A673 (cell line): ENCODE results near the gene ATP7B. TPM values are rescaled to one million over a fixed set of nuclear protein-coding genes. Genes with fewer than 3 reads are reported as not detected.

Experiments
- BruUV-seq: library from RNA; stranded (reverse); fragments of 400-500 nt; replicated peaks from 2 replicates; lab custom pipeline; 2021; lab: Mats Ljungman, UMichigan
- CTCF ChIA-PET: fragments of 300-600 bp; sonication (Branson Sonifier 250); formaldehyde crosslinking; loops from one replicate; lab custom pipeline; 2022; ENCODE audit warnings: antibody characterized with exemption; lab: Charles Lee
- POLR2A ChIA-PET: fragments of 300-600 bp; sonication (Branson Sonifier 250); formaldehyde crosslinking; loops from one replicate; lab custom pipeline; 2022; ENCODE audit warnings: antibody characterized with exemption; ENCODE audit not compliant: low non-redundant PET; lab: Charles Lee
- DNase-seq: peaks from one replicate; pipeline ENCODE4 v3.0.0-alpha.2; 2015; ENCODE audit warnings: low spot score
- H3K27ac ChIP-seq: fragments of 200-600 bp; sonication (generic); 2 replicates; pipeline ENCODE4 v1.5.1; 2016; ENCODE audit warnings: mixed run types, low read depth, mild to moderate bottlenecking, mixed read lengths, antibody characterized with exemption, low read length; ENCODE audit not compliant: poor library complexity, severe bottlenecking
- H3K27me3 ChIP-seq: fragments of 200-600 bp; sonication (generic); replicated peaks from 2 replicates; pipeline ENCODE4 v1.6.1; 2017; ENCODE audit warnings: mixed run types, low read depth, mild to moderate bottlenecking, mixed read lengths, antibody characterized with exemption, low read length; ENCODE audit not compliant: insufficient read depth, poor library complexity
- H3K36me3 ChIP-seq: fragments of 200-600 bp; sonication (generic); 2 replicates; pipeline ENCODE4 v1.6.1; 2016; ENCODE audit warnings: mixed run types, mild to moderate bottlenecking, mixed read lengths, antibody characterized with exemption, low read length; ENCODE audit not compliant: insufficient read depth, poor library complexity, severe bottlenecking
- H3K4me1 ChIP-seq: fragments of 200-600 bp; sonication (generic); 2 replicates; pipeline ENCODE4 v1.6.1; 2017; ENCODE audit warnings: mixed run types, mild to moderate bottlenecking, mixed read lengths, antibody characterized with exemption, low read length; ENCODE audit not compliant: insufficient read depth, poor library complexity, severe bottlenecking
- H3K4me3 ChIP-seq: fragments of 200-600 bp; sonication (generic); 2 replicates; pipeline ENCODE4 v1.5.1; 2016; ENCODE audit warnings: low read depth, mixed run types, mild to moderate bottlenecking, mixed read lengths, low read length; ENCODE audit not compliant: poor library complexity, severe bottlenecking
- H3K9me3 ChIP-seq: fragments of 200-600 bp; sonication (generic); 2 replicates; pipeline ENCODE4 v1.6.1; 2016; ENCODE audit warnings: mixed run types, low read depth, mild to moderate bottlenecking, mixed read lengths, antibody characterized with exemption, low read length; ENCODE audit not compliant: poor library complexity, severe bottlenecking
- EZH2 ChIP-seq: fragments of 200-600 bp; sonication (generic); IDR thresholded peaks from 2 replicates; pipeline ENCODE4 v1.6.1; 2017; ENCODE audit warnings: borderline replicate concordance, low read depth, mild to moderate bottlenecking, mixed read lengths, antibody characterized with exemption, low read length; ENCODE audit not compliant: poor library complexity, severe bottlenecking
- intact Hi-C: fragments of 100-400 bp; cut with micrococcal nuclease; formaldehyde crosslinking; loops from one replicate; pipeline ENCODE4 v1.10.0; 2022; ENCODE audit not compliant: unreplicated experiment
- total RNA-seq: library from RNA; stranded (reverse); gene quantifications from 2 replicates; pipeline ENCODE4 v1.2.3, GENCODE V29; 2021
- TF ChIP-seq, protein P1 (sequence below): fragments of 300-800, 200-600 bp; sonication (generic); conservative IDR thresholded peaks from 2 replicates; pipeline ENCODE4 v1.5.1; 2017; ENCODE audit warnings: low read depth, mild to moderate bottlenecking, antibody characterized with exemption, low read length, moderate library complexity, mixed read lengths

The ATP7B gene
- total RNA-seq, 1 experiment from 2014 or later, result 2.9 TPM

DNA sequence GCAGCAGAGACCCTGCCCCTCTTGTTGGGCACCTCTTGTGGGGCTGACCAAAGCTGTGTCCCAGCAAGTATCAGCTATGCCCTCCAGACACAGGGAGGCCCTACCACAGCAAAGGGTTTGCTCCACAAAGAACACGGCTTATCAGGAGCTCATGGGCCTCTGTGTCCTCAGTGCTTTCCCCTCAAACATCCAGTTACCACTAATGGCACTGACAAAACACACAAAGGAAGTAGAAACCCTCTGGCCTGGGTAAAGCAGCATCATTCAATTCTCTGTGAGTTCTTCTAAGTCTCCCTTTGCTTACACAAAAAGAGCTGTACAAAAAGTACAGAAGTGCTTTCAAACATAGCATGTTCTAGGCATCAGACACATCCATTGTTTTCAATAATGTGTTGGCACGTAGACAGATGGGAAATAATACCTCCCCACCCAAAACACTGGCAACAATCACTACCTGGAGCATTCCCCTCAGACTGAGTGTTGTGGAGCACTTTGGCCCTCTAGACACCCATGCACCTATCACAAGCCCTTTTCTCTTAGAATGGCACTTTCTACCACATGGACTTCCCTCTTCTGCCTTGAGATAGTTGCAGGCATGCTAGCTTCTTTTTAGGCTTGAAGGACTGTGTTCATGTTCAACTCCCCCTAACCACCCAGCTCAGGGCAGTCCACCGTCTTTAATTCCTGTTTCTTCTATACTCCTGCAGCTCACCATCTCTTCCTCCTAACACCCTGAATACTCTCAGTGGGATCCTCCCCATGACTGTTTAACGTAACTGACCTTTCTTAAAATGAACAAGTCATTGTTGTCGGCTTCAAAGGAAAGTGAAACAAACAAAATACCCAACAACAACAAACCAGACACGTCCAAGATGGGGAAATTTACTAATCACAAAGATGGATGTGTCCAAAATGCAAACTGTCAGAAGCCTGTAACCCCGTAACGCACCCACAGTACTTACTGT lies 43.5 kb downstream of the ATP7B start:
- no peaks in the 10 kb centered on the region for H3K4me1 ChIP-seq
- intact Hi-C loops, result no loop called here
- ChIA-PET POLR2A (no interaction called here), CTCF (no interaction called here)
- H3K36me3 ChIP-seq, result no peaks in the 10 kb centered on the region
- no peaks in the 10 kb centered on the region for H3K9me3 ChIP-seq
- no peak for DNase-seq
- H3K4me3 ChIP-seq, result no peak overlapping the region
- TF ChIP-seq, protein P1, sequence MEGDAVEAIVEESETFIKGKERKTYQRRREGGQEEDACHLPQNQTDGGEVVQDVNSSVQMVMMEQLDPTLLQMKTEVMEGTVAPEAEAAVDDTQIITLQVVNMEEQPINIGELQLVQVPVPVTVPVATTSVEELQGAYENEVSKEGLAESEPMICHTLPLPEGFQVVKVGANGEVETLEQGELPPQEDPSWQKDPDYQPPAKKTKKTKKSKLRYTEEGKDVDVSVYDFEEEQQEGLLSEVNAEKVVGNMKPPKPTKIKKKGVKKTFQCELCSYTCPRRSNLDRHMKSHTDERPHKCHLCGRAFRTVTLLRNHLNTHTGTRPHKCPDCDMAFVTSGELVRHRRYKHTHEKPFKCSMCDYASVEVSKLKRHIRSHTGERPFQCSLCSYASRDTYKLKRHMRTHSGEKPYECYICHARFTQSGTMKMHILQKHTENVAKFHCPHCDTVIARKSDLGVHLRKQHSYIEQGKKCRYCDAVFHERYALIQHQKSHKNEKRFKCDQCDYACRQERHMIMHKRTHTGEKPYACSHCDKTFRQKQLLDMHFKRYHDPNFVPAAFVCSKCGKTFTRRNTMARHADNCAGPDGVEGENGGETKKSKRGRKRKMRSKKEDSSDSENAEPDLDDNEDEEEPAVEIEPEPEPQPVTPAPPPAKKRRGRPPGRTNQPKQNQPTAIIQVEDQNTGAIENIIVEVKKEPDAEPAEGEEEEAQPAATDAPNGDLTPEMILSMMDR, result no peak
- no peak for TF ChIP-seq EZH2
- H3K27me3 ChIP-seq, result no peaks in the 10 kb centered on the region
- no TSS peak for BruUV-seq
- H3K27ac ChIP-seq, result no peak overlapping the region

DNA sequence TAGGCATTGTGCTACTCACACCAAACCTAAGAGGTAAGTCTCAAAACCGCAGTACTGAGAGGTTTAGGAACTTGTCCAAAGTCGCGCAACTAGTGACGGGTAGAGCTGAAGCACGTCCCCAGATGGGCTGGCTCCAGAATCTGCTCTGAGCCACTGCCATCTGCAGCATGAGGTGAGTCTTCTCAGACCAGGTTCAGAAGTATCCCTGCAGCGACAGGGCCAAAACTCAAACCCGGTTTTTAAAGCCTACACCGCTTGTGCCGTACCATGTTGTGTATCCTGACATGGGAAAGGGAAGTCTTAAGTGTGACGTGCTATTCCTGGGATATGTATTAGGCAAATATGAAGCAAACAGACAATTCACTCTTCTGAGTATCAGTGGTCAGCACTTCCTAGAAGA lies 45.1 kb downstream of the ATP7B start:
- ChIA-PET CTCF (no interaction called here), POLR2A (no interaction called here)
- DNase-seq, result no peak
- no peaks in the 10 kb centered on the region for H3K4me1 ChIP-seq
- H3K36me3 ChIP-seq, result no peaks in the 10 kb centered on the region
- TF ChIP-seq EZH2, result no peak
- TF ChIP-seq, protein P1, result no peak
- intact Hi-C loops, result no loop called here
- no peaks in the 10 kb centered on the region for H3K9me3 ChIP-seq
- H3K27me3 ChIP-seq, result no peaks in the 10 kb centered on the region
- no peak overlapping the region for H3K4me3 ChIP-seq
- H3K27ac ChIP-seq, result no peak overlapping the region
- no TSS peak for BruUV-seq

DNA sequence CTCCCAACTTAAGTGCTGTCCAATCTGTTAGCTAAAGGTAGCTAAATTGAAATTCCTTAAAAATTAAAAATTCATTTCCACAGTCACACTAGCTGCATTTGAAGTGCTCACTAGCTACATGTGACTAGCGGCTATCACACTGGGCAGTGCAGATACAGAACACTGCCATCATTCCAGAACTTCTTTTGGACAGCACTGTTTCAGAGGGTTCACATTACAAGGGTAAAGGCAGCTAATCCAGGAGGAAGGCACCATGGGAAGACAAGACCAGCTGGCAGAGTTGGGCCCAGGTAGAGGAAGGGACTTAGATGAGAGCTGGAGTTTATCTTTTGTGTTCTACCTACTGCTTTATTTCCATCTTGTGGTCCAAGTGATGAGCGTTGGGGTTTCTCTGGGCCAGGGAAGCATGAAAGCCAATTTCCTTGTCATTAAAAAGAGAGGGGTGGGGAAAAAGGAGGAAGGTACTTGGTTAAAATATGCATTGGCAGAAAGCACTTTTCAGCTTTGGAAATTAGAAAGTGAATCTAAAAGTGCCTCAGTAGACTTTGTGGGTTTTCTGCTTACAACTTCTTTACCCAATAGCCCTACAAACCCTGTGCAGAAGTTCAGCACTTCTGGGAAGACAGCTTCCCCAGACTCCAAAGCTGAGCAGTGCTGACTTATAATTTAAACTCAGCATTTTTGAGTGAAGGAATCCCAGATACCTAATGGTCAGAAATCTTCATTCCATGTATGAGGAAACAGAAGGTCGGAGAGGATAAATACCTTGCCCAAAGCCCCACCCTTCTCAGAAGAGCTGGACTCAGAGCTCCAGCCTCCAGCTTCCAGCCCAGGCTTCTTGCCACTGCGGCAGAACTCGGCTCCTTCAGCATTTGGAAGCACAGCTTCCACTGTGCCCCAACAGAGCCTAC lies 49.5 kb downstream of the ATP7B start:
- CTCF ChIA-PET, result no interaction called here
- BruUV-seq, result no TSS peak
- TF ChIP-seq, protein P1, result no peak

More for the DNA sequence above, 49.5 kb downstream of the ATP7B start:
- H3K36me3 ChIP-seq, result no peaks in the 10 kb centered on the region
- POLR2A ChIA-PET, result no interaction called here
- H3K27ac ChIP-seq, result no peak overlapping the region
- no peaks in the 10 kb centered on the region for H3K4me1 ChIP-seq
- no peaks in the 10 kb centered on the region for H3K27me3 ChIP-seq
- H3K9me3 ChIP-seq, result no peaks in the 10 kb centered on the region
- H3K4me3 ChIP-seq, result no peak overlapping the region
- DNase-seq, result no peak
- intact Hi-C loops, result no loop called here
